Vagina (tissue), 2 donors: ENCODE results near the gene COL23A1. TPM values are rescaled to one million over a fixed set of nuclear protein-coding genes. Genes with fewer than 3 reads are reported as not detected.

Experiments used
- DNase-seq, 2 donors: peaks; one replicate each; pipeline ENCODE4 v3.0.0-alpha.2; 2017; ENCODE audit errors: extremely low spot score in 2 of 2
- H3K27ac ChIP-seq: fragments of 200-600 bp; sonication (generic); one replicate; pipeline ENCODE4 v1.5.1; 2019
- H3K27me3 ChIP-seq: fragments of 200-600 bp; sonication (generic); one replicate; pipeline ENCODE4 v1.5.1; 2019
- H3K36me3 ChIP-seq, 2 donors: fragments of 200-600 bp; sonication (generic); one replicate each; pipeline ENCODE4 v1.5.1; 2017 to 2019
- H3K4me1 ChIP-seq: fragments of 200-600 bp; sonication (generic); one replicate; pipeline ENCODE4 v1.5.1; 2019
- H3K4me3 ChIP-seq, 2 donors: fragments of 200-600 bp; sonication (generic); 1 replicate in 1 of 2; 2 replicates in 1 of 2; pipeline ENCODE4 v1.5.1; 2016 to 2019
- H3K9me3 ChIP-seq: fragments of 200-600 bp; sonication (generic); one replicate; pipeline ENCODE4 v1.5.1; 2019
- POLR2A ChIP-seq, 2 donors: fragments of 450-650 bp; IDR thresholded peaks; one replicate each; pipeline ENCODE4 v1.6.1; 2017; ENCODE audit warnings: antibody characterized with exemption in 2 of 2, mild to moderate bottlenecking in 2 of 2, moderate library complexity in 2 of 2
- POLR2AphosphoS5 ChIP-seq, 2 donors: sonication (generic); formaldehyde crosslinking; IDR thresholded peaks; one replicate each; pipeline ENCODE4 v1.9.0; 2017; ENCODE audit warnings: antibody characterized with exemption in 2 of 2, mild to moderate bottlenecking in 2 of 2, low read depth in 1 of 2; ENCODE audit not compliant: insufficient read depth in 1 of 2
- intact Hi-C: fragments of 100-400 bp; cut with DNase I; formaldehyde crosslinking; loops from one replicate; pipeline ENCODE4 v1.15.1; 2023
- total RNA-seq: library from RNA; depleted of rRNA; stranded (reverse); fragments of >200 nt; gene quantifications from one replicate; pipeline ENCODE4 v1.2.3, GENCODE V29; 2016
- TF ChIP-seq, protein P1 (sequence below), 3 experiments: fragments of 450-650 bp in 2 of 3; fragments of 200-600 bp in 1 of 3; sonication (generic) in 1 of 3; IDR thresholded peaks; one replicate each; pipeline ENCODE4 v1.5.1; 2017 to 2019; ENCODE audit warnings: antibody characterized with exemption in 3 of 3, mild to moderate bottlenecking in 2 of 3, moderate library complexity in 2 of 3

The COL23A1 gene
- total RNA-seq, 1 donor from 2014 or later: 3.7 TPM

- TF ChIP-seq POLR2AphosphoS5 (IDR thresholded peaks at IDR 0.05; ENCODE audit: insufficient read depth in 1 of 2, low read depth in 1 of 2): no peak
- TF ChIP-seq POLR2A (IDR thresholded peaks at IDR 0.05): no peak
- TF ChIP-seq, protein P1, sequence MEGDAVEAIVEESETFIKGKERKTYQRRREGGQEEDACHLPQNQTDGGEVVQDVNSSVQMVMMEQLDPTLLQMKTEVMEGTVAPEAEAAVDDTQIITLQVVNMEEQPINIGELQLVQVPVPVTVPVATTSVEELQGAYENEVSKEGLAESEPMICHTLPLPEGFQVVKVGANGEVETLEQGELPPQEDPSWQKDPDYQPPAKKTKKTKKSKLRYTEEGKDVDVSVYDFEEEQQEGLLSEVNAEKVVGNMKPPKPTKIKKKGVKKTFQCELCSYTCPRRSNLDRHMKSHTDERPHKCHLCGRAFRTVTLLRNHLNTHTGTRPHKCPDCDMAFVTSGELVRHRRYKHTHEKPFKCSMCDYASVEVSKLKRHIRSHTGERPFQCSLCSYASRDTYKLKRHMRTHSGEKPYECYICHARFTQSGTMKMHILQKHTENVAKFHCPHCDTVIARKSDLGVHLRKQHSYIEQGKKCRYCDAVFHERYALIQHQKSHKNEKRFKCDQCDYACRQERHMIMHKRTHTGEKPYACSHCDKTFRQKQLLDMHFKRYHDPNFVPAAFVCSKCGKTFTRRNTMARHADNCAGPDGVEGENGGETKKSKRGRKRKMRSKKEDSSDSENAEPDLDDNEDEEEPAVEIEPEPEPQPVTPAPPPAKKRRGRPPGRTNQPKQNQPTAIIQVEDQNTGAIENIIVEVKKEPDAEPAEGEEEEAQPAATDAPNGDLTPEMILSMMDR (IDR thresholded peaks at IDR 0.05): no peak
- Histone ChIP-seq H3K36me3 (no peaks in the 10 kb centered on the region), H3K9me3 (no peaks in the 10 kb centered on the region), H3K27me3 (no peaks in the 10 kb centered on the region), H3K4me1 (no peaks in the 10 kb centered on the region), H3K4me3 (no peak overlapping the region), H3K27ac (no peak overlapping the region)
- no peak for DNase-seq
- intact Hi-C loops: no loop called here
Measured at GRCh38 chr5:178389796-178390195, 200.4 kb downstream of the COL23A1 start.

GRCh38 chr5:178389026-178389729 is 201.0 kb downstream of the COL23A1 start:
- Histone ChIP-seq H3K4me1 (no peaks in the 10 kb centered on the region), H3K27me3 (no peaks in the 10 kb centered on the region), H3K4me3 (no peak overlapping the region), H3K36me3 (no peaks in the 10 kb centered on the region), H3K27ac (no peak overlapping the region), H3K9me3 (no peaks in the 10 kb centered on the region)
- intact Hi-C loops: no loop called here
- DNase-seq: no peak
- TF ChIP-seq POLR2A (IDR thresholded peaks at IDR 0.05) (no peak), POLR2AphosphoS5 (IDR thresholded peaks at IDR 0.05; ENCODE audit: insufficient read depth in 1 of 2, low read depth in 1 of 2) (no peak)

DNA sequence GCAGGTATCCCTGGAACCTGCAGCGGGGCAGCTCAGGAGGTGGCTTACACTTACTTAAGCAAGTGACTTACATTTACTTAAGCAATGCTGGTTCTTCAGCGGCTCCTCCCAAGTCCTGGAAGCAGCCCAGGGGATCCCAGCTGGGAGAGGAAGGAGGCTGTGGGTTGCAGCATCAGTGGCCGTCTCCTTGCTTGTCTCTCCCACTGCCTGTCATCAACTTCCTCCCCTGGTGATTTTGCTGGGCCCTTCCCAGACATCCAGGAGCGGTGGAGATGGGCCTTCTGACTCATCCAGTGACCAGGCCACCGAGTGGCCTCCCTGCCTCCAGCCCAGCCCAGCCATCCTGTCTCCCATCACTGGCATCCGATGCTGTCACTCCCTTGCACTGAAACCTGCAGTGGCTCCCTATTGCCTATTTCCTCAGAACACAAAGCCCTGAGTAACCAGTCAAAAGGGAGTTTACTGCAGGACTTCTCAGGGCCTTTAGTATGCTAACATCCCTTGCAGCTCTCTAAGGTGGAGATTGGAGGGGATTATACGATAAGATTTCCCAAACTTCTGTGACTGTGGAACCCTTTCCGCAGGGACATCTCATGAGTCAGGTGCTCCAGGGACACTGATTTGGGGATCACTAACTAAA is 201.7 kb downstream of the COL23A1 start:
- Histone ChIP-seq H3K36me3 (no peaks in the 10 kb centered on the region), H3K4me3 (no peak overlapping the region), H3K9me3 (no peaks in the 10 kb centered on the region), H3K4me1 (no peaks in the 10 kb centered on the region), H3K27me3 (no peaks in the 10 kb centered on the region), H3K27ac (no peak overlapping the region)
- TF ChIP-seq, protein P1 (IDR thresholded peaks at IDR 0.05): no peak
- TF ChIP-seq POLR2AphosphoS5 (IDR thresholded peaks at IDR 0.05; ENCODE audit: insufficient read depth in 1 of 2, low read depth in 1 of 2) (no peak), POLR2A (IDR thresholded peaks at IDR 0.05) (no peak)
- intact Hi-C loops: no loop called here
- DNase-seq: no peak

DNA sequence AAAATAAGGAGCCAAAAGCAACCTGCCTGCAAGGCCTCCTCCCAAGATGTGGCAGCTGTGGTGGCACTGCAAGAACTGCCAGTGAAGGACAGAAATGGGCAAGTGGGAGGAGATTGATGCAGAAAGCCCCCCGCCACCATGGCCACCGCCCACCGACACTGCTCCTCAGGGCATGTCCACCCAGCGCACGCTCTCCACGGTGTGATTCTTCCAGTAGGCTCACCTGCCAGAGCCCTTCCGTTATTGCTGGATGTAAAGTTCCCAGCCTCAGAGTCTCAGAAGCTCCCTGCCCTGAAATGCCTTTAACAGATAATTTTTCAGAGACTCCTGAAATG is 202.4 kb downstream of the COL23A1 start:
- DNase-seq: no peak
- intact Hi-C loops: no loop called here

DNA sequence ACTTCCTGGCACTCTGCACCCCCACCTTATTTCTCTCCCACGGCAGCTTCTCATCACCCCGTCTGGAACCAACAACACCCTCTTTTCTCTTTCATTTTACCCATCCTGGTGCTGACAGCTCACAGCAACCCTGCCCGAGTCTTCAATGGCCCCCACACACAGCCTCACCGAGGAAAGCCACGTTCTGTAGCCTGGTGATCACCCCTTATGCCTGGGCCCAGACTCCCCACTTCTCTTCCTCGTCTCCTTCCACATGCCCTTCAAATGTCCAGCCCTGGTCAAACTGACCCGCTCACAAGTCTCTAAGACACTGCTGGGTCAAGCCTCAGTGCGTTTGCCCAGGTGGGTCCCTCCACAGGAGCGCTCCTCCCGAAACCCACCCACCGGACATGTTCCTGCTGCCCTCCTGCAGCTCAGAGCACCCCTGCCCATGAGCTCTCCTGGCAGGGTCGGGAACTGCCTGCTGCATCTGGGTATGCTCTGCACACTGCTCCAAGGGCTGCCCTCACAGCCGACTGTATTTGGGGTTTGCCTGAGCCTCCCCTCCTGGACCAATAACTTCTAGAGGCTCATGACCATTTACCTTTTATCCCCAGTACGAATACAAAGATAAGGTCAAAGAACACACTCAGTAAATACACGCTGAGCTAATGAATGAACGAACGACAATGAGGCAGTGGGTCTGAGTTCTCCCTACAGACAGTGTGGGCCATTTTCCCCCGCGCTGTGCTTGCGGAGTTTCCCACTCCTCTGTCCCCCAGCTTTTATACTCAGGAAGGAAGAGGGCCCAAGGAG is 202.9 kb downstream of the COL23A1 start:
- Histone ChIP-seq H3K9me3 (no peaks in the 10 kb centered on the region), H3K27me3 (no peaks in the 10 kb centered on the region), H3K4me3 (no peak overlapping the region), H3K36me3 (no peaks in the 10 kb centered on the region), H3K4me1 (no peaks in the 10 kb centered on the region), H3K27ac (no peak overlapping the region)
- DNase-seq: no peak
- TF ChIP-seq POLR2AphosphoS5 (IDR thresholded peaks at IDR 0.05; ENCODE audit: insufficient read depth in 1 of 2, low read depth in 1 of 2) (no peak), POLR2A (IDR thresholded peaks at IDR 0.05) (no peak)
- TF ChIP-seq, protein P1 (IDR thresholded peaks at IDR 0.05): no peak
- intact Hi-C loops: no loop called here

More for the DNA sequence above, 202.4 kb downstream of the COL23A1 start:
- H3K9me3 ChIP-seq: no peaks in the 10 kb centered on the region
- no peaks in the 10 kb centered on the region for H3K36me3 ChIP-seq
- H3K4me3 ChIP-seq: no peak overlapping the region
- no peaks in the 10 kb centered on the region for H3K27me3 ChIP-seq
- H3K4me1 ChIP-seq: no peaks in the 10 kb centered on the region
- no peak overlapping the region for H3K27ac ChIP-seq
- TF ChIP-seq POLR2A (IDR thresholded peaks at IDR 0.05) (no peak), POLR2AphosphoS5 (IDR thresholded peaks at IDR 0.05; ENCODE audit: insufficient read depth in 1 of 2, low read depth in 1 of 2) (no peak)
- TF ChIP-seq, protein P1 (IDR thresholded peaks at IDR 0.05): no peak
